ENCODE measurements around the gene GRIN3B. TPM values are rescaled to one million over a fixed set of nuclear protein-coding genes. Genes with fewer than 3 reads are reported as not detected.
A peak's percentile ranks its signal among the peaks of the same experiment; 100 is the strongest.

GRIN3B gene
- total and polyA plus RNA-seq, 2 experiments from 2014 or later, result 3.0 to 8.5 TPM

GRCh38 chr19:999379-999719 is 870 bp upstream of the GRIN3B start:
- Histone ChIP-seq H3K9me3 (ENCODE audit: low read depth) (no peaks in the 10 kb centered on the region), H3K27ac (no peak overlapping the region), H3K27me3 (peaks cover 29% of the 10 kb centered on the region), H3K36me3 (no peaks in the 10 kb centered on the region), H3K4me1 (ENCODE audit: low read depth) (no peaks in the 10 kb centered on the region), H3K4me3 (no peak overlapping the region)
- no peak for TF ChIP-seq CTCF (IDR thresholded peaks at IDR 0.05; ENCODE audit: low read depth, low read length)
- no peak for DNase-seq (ENCODE audit: low read depth in 1 of 2, low spot score in 1 of 2)

GRCh38 chr19:1000591-1001537 is 645 bp downstream of the GRIN3B start:
- TF ChIP-seq CTCF (IDR thresholded peaks at IDR 0.05; ENCODE audit: low read depth, low read length), result no peak
- no peaks in the 10 kb centered on the region for H3K36me3 ChIP-seq
- DNase-seq (ENCODE audit: low read depth in 1 of 2, low spot score in 1 of 2), result no peak
- no peaks in the 10 kb centered on the region for H3K9me3 ChIP-seq (ENCODE audit: low read depth)
- H3K4me1 ChIP-seq (ENCODE audit: low read depth), result no peaks in the 10 kb centered on the region
- no peak overlapping the region for H3K27ac ChIP-seq
- peaks cover 29% of the 10 kb centered on the region for H3K27me3 ChIP-seq
- peak overlapping the region; percentile 35 for H3K4me3 ChIP-seq

GRCh38 chr19:1001538-1002166 is 1.4 kb downstream of the GRIN3B start:
- H3K27me3 ChIP-seq, result peaks cover 29% of the 10 kb centered on the region
- no peaks in the 10 kb centered on the region for H3K36me3 ChIP-seq
- H3K27ac ChIP-seq, result no peak overlapping the region
- peak; percentile 31 to 71 for DNase-seq (ENCODE audit: low read depth in 1 of 2, low spot score in 1 of 2)
- no peak overlapping the region for H3K4me3 ChIP-seq
- peak; percentile 78 for TF ChIP-seq CTCF (IDR thresholded peaks at IDR 0.05; ENCODE audit: low read depth, low read length)
- no peaks in the 10 kb centered on the region for H3K9me3 ChIP-seq (ENCODE audit: low read depth)
- H3K4me1 ChIP-seq (ENCODE audit: low read depth), result no peaks in the 10 kb centered on the region

GRCh38 chr19:1002600-1002999 is 2.4 kb downstream of the GRIN3B start:
- no peaks in the 10 kb centered on the region for H3K4me1 ChIP-seq (ENCODE audit: low read depth)
- no peak overlapping the region for H3K4me3 ChIP-seq
- H3K27ac ChIP-seq, result no peak overlapping the region
- DNase-seq (ENCODE audit: low read depth in 1 of 2, low spot score in 1 of 2), result no peak
- no peaks in the 10 kb centered on the region for H3K36me3 ChIP-seq
- no peaks in the 10 kb centered on the region for H3K9me3 ChIP-seq (ENCODE audit: low read depth)
- no peak for TF ChIP-seq CTCF (IDR thresholded peaks at IDR 0.05; ENCODE audit: low read depth, low read length)
- peaks cover 29% of the 10 kb centered on the region for H3K27me3 ChIP-seq

GRCh38 chr19:1003283-1003682 is 3.1 kb downstream of the GRIN3B start:
- Histone ChIP-seq H3K4me3 (no peak overlapping the region), H3K4me1 (ENCODE audit: low read depth) (no peaks in the 10 kb centered on the region), H3K9me3 (ENCODE audit: low read depth) (no peaks in the 10 kb centered on the region), H3K36me3 (no peaks in the 10 kb centered on the region), H3K27me3 (peaks cover 28% of the 10 kb centered on the region), H3K27ac (no peak overlapping the region)
- TF ChIP-seq CTCF (IDR thresholded peaks at IDR 0.05; ENCODE audit: low read depth, low read length), result no peak
- DNase-seq (ENCODE audit: low read depth in 1 of 2, low spot score in 1 of 2), result no peak
